Measurements from ENCODE around the gene GNAO1.

DNA sequence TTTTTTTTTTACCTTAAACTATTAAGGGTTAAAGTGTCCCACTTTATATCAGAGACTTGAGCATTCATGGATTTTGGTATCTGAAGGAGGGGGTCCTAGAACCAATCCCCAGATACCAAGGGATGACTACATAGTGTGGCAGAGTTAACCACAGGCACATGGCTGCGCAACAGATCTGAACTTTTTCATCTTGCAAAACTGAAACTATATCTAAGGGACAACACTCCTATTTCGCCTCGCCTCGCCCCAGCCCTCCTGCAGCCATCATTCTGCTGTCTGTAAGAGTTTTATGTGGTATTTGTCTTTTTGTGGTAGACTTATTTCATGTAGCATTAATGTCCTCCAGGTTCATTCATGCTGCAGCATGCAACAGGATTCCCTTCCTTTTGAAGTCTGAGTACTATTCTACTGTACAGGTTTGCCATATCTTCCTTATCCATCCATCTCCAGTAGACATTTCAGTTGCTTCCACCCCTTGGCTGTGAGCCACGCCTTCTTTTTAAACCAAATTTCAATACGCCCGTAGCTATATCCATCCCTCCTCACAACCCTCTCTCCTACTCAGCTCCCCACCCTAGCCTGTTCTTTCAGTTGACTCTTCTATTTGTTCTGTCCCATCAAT is 180.8 kb downstream of the GNAO1 start:
- TF ChIP-seq PHF20 (CRISPR knock-in tag; IDR thresholded peaks at IDR 0.05) = no peak
- no peak for TF ChIP-seq HOXA3 (CRISPR knock-in tag; IDR thresholded peaks at IDR 0.05)
- TF ChIP-seq ISL2 (CRISPR knock-in tag; IDR thresholded peaks at IDR 0.05) = no peak
- no peak for TF ChIP-seq USF2 (IDR thresholded peaks at IDR 0.05; ENCODE audit: low read depth, low read length)
- no peak for TF ChIP-seq USF2 (CRISPR knock-in tag; IDR thresholded peaks at IDR 0.05; ENCODE audit: borderline replicate concordance)
- TF ChIP-seq MYC (CRISPR knock-in tag; IDR thresholded peaks at IDR 0.05; ENCODE audit: borderline replicate concordance) = no peak
- no peak for TF ChIP-seq PHB2 (IDR thresholded peaks at IDR 0.05; ENCODE audit: partially characterized antibody)
- TF ChIP-seq ZNF761 (CRISPR knock-in tag; conservative IDR thresholded peaks at IDR 0.05) = no peak
- TF ChIP-seq E2F5 (CRISPR knock-in tag; conservative IDR thresholded peaks at IDR 0.05) = no peak
- no peak for TF ChIP-seq CTCF (CRISPR knock-in tag; IDR thresholded peaks at IDR 0.05)
- no peak for TF ChIP-seq ZNF280B (CRISPR knock-in tag; IDR thresholded peaks at IDR 0.05; ENCODE audit: borderline replicate concordance)
- TF ChIP-seq ZNF629 (CRISPR knock-in tag; conservative IDR thresholded peaks at IDR 0.05) = no peak
- no peak for TF ChIP-seq ZNF720 (CRISPR knock-in tag; IDR thresholded peaks at IDR 0.05)
- no peak for TF ChIP-seq ZNF615 (CRISPR knock-in tag; IDR thresholded peaks at IDR 0.05; ENCODE audit: borderline replicate concordance)
- TF ChIP-seq ZNF121 (CRISPR knock-in tag; IDR thresholded peaks at IDR 0.05) = no peak

Data from HepG2 (cell line).